Islet precursor cell (in vitro differentiated cells): ENCODE data around the gene CIITA.
"Not testable (repeated sequence)": the region's sequence is repeated elsewhere in the genome, so short reads cannot be mapped to it uniquely, and the experiment has no call there.

Experiments
- DNase-seq: peaks from one replicate; pipeline ENCODE4 v3.0.0-alpha.2; 2018

CIITA gene

GRCh38 chr16:10876799-10877341 is at the start of gene CIITA:
TSS of gene CIITA (plus strand) at chr16:10877202. CDS start at chr16:10877331, 129 bp downstream.
- DNase-seq, result no peak

GRCh38 chr16:10827691-10828341 is 49.2 kb upstream of the CIITA start:
- DNase-seq, result no peak

- DNase-seq, result no peak
Observed at GRCh38 chr16:10828851-10829366, 48.1 kb upstream of the CIITA start.

- DNase-seq, result not testable (repeated sequence)
Observed at GRCh38 chr16:10829390-10830098, 47.5 kb upstream of the CIITA start.

- not testable (repeated sequence) for DNase-seq
Observed at GRCh38 chr16:10830240-10830639, 46.8 kb upstream of the CIITA start.

- DNase-seq, result no peak
Observed at GRCh38 chr16:10831894-10832886, 44.8 kb upstream of the CIITA start.

- no peak for DNase-seq
Observed at GRCh38 chr16:10833271-10833670, 43.7 kb upstream of the CIITA start.

- DNase-seq, result no peak
Observed at GRCh38 chr16:10834130-10834529, 42.9 kb upstream of the CIITA start.

- DNase-seq, result no peak
Observed at GRCh38 chr16:10834766-10835165, 42.2 kb upstream of the CIITA start.

- DNase-seq, result no peak
Observed at GRCh38 chr16:10835281-10835931, 41.6 kb upstream of the CIITA start.

GRCh38 chr16:10836174-10836853 is 40.7 kb upstream of the CIITA start:
- DNase-seq, result no peak

GRCh38 chr16:10838621-10839278 is 38.3 kb upstream of the CIITA start:
- DNase-seq, result no peak

GRCh38 chr16:10839279-10839666 is 37.7 kb upstream of the CIITA start:
- DNase-seq, result no peak

- no peak for DNase-seq
Observed at GRCh38 chr16:10840703-10841102, 36.3 kb upstream of the CIITA start.

GRCh38 chr16:10846213-10846998 is 30.6 kb upstream of the CIITA start:
- DNase-seq, result no peak

- DNase-seq, result no peak
Observed at GRCh38 chr16:10847176-10847575, 29.8 kb upstream of the CIITA start.

- DNase-seq, result no peak
Observed at GRCh38 chr16:10849736-10850477, 27.1 kb upstream of the CIITA start.

GRCh38 chr16:10850478-10850850 is 26.5 kb upstream of the CIITA start:
- no peak for DNase-seq

GRCh38 chr16:10851512-10851911 is 25.5 kb upstream of the CIITA start:
- no peak for DNase-seq

- no peak for DNase-seq
Observed at GRCh38 chr16:10852286-10852685, 24.7 kb upstream of the CIITA start.
